A673 (cell line): ENCODE measurements around the gene BANP. TPM values are rescaled to one million over a fixed set of nuclear protein-coding genes. Genes with fewer than 3 reads are reported as not detected.
A peak's percentile ranks its signal among the peaks of the same experiment; 100 is the strongest.
"Not testable (repeated sequence)": the region's sequence is repeated elsewhere in the genome, so short reads cannot be mapped to it uniquely, and the experiment has no call there.

Experiments used
- BruUV-seq: library from RNA; stranded (reverse); fragments of 400-500 nt; replicated peaks from 2 replicates; lab custom pipeline; 2021; lab: Mats Ljungman, UMichigan
- CTCF ChIA-PET: fragments of 300-600 bp; sonication (Branson Sonifier 250); formaldehyde crosslinking; loops from one replicate; lab custom pipeline; 2022; ENCODE audit warnings: antibody characterized with exemption; lab: Charles Lee
- POLR2A ChIA-PET: fragments of 300-600 bp; sonication (Branson Sonifier 250); formaldehyde crosslinking; loops from one replicate; lab custom pipeline; 2022; ENCODE audit warnings: antibody characterized with exemption; ENCODE audit not compliant: low non-redundant PET; lab: Charles Lee
- DNase-seq: peaks from one replicate; pipeline ENCODE4 v3.0.0-alpha.2; 2015; ENCODE audit warnings: low spot score
- H3K27ac ChIP-seq: fragments of 200-600 bp; sonication (generic); 2 replicates; pipeline ENCODE4 v1.5.1; 2016; ENCODE audit warnings: mixed run types, low read depth, mild to moderate bottlenecking, mixed read lengths, antibody characterized with exemption, low read length; ENCODE audit not compliant: poor library complexity, severe bottlenecking
- H3K27me3 ChIP-seq: fragments of 200-600 bp; sonication (generic); replicated peaks from 2 replicates; pipeline ENCODE4 v1.6.1; 2017; ENCODE audit warnings: mixed run types, low read depth, mild to moderate bottlenecking, mixed read lengths, antibody characterized with exemption, low read length; ENCODE audit not compliant: insufficient read depth, poor library complexity
- H3K36me3 ChIP-seq: fragments of 200-600 bp; sonication (generic); 2 replicates; pipeline ENCODE4 v1.6.1; 2016; ENCODE audit warnings: mixed run types, mild to moderate bottlenecking, mixed read lengths, antibody characterized with exemption, low read length; ENCODE audit not compliant: insufficient read depth, poor library complexity, severe bottlenecking
- H3K4me1 ChIP-seq: fragments of 200-600 bp; sonication (generic); 2 replicates; pipeline ENCODE4 v1.6.1; 2017; ENCODE audit warnings: mixed run types, mild to moderate bottlenecking, mixed read lengths, antibody characterized with exemption, low read length; ENCODE audit not compliant: insufficient read depth, poor library complexity, severe bottlenecking
- H3K4me3 ChIP-seq: fragments of 200-600 bp; sonication (generic); 2 replicates; pipeline ENCODE4 v1.5.1; 2016; ENCODE audit warnings: low read depth, mixed run types, mild to moderate bottlenecking, mixed read lengths, low read length; ENCODE audit not compliant: poor library complexity, severe bottlenecking
- H3K9me3 ChIP-seq: fragments of 200-600 bp; sonication (generic); 2 replicates; pipeline ENCODE4 v1.6.1; 2016; ENCODE audit warnings: mixed run types, low read depth, mild to moderate bottlenecking, mixed read lengths, antibody characterized with exemption, low read length; ENCODE audit not compliant: poor library complexity, severe bottlenecking
- EZH2 ChIP-seq: fragments of 200-600 bp; sonication (generic); IDR thresholded peaks from 2 replicates; pipeline ENCODE4 v1.6.1; 2017; ENCODE audit warnings: borderline replicate concordance, low read depth, mild to moderate bottlenecking, mixed read lengths, antibody characterized with exemption, low read length; ENCODE audit not compliant: poor library complexity, severe bottlenecking
- intact Hi-C: fragments of 100-400 bp; cut with micrococcal nuclease; formaldehyde crosslinking; loops from one replicate; pipeline ENCODE4 v1.10.0; 2022; ENCODE audit not compliant: unreplicated experiment
- total RNA-seq: library from RNA; stranded (reverse); gene quantifications from 2 replicates; pipeline ENCODE4 v1.2.3, GENCODE V29; 2021
- TF ChIP-seq, protein P1 (sequence below): fragments of 300-800, 200-600 bp; sonication (generic); conservative IDR thresholded peaks from 2 replicates; pipeline ENCODE4 v1.5.1; 2017; ENCODE audit warnings: low read depth, mild to moderate bottlenecking, antibody characterized with exemption, low read length, moderate library complexity, mixed read lengths

Gene BANP
- total RNA-seq, 1 experiment from 2014 or later: 44.3 TPM

DNA sequence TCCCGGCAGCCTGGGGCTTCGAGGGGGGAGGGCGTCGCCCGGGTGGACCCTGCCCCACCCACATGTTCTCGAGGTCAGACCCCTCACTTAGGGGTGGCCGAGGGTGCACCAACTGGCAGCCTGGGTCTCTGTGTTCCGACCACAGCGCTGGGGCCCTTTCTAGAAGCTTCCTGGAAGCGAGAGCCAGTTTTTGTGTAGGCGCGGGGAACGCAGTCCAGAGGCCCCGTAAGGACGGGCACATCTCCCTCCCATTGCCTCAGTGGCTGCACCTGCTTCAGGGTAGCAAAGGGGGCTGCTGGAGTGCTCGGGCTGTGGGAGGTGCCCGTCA lies 148.3 kb downstream of the BANP start:
- ChIA-PET CTCF (no interaction called here), POLR2A (no interaction called here)
- no peak overlapping the region for H3K27ac ChIP-seq
- H3K9me3 ChIP-seq: no peaks in the 10 kb centered on the region
- intact Hi-C loops: no loop called here
- peaks cover 36% of the 10 kb centered on the region for H3K27me3 ChIP-seq
- no peaks in the 10 kb centered on the region for H3K36me3 ChIP-seq
- no peaks in the 10 kb centered on the region for H3K4me1 ChIP-seq
- TF ChIP-seq, protein P1, sequence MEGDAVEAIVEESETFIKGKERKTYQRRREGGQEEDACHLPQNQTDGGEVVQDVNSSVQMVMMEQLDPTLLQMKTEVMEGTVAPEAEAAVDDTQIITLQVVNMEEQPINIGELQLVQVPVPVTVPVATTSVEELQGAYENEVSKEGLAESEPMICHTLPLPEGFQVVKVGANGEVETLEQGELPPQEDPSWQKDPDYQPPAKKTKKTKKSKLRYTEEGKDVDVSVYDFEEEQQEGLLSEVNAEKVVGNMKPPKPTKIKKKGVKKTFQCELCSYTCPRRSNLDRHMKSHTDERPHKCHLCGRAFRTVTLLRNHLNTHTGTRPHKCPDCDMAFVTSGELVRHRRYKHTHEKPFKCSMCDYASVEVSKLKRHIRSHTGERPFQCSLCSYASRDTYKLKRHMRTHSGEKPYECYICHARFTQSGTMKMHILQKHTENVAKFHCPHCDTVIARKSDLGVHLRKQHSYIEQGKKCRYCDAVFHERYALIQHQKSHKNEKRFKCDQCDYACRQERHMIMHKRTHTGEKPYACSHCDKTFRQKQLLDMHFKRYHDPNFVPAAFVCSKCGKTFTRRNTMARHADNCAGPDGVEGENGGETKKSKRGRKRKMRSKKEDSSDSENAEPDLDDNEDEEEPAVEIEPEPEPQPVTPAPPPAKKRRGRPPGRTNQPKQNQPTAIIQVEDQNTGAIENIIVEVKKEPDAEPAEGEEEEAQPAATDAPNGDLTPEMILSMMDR: no peak
- TF ChIP-seq EZH2: no peak
- H3K4me3 ChIP-seq: no peak overlapping the region
- no TSS peak for BruUV-seq
- DNase-seq: no peak

DNA sequence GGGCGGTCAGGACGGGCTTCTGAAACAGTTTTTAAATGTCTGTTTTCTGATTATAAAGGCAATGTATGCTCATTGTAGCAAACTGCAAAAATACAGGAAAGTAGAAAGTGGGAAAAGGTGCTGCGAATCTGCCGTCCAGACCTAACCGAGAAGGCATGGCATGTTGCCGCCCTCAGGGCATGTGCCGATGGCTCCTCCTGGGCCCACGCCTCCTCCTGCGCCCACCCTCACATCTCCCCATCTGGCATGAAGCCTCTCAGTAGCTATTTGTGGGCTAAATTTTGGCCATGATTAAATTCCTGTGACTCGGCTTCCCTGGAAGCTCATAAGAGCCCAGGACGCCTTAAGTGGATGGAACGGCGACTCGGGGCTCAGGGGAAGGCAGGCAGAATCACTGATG lies 148.7 kb downstream of the BANP start:
- H3K4me3 ChIP-seq: not testable (repeated sequence)

DNA sequence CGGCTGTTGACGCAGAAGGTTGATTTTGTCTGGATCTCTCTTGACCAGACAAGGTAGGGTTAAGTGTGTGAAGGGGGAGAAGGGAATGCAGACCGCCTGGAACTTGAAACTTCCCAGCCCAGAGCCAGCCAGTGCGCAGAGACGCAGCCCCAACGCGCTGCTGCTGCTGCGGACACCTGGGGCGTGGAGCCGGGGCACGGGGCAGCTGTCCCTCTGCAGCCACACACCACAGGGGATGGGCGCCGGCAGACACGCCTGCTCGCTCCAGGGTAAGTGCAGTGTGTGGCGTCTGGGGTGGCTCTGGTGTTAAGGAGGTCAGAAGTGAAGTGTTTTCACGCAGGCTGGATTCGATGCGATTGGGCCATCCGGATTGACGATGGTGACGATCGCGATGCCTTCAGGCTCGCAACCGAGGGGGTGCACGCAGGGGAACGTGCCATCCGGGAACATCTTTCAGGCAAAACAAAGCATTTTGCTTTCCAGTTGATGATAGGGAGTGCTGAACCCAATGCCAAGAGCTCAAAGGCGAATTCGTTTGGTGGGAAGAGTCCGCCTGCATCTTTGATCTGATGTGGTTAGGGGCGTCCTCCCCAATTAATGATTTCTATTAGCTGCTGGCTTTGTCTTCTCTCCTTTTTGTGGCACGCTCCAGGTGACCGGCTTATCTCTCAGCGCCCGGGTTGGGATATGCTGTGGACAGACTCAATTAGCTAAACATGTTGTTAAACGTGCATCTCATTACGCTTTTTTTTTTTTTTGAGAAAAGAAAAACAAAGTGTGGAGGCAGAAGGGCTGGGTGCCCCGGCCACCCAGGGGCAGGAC lies 149.8 kb downstream of the BANP start:
- H3K9me3 ChIP-seq, H3K4me1 ChIP-seq, H3K27ac ChIP-seq, intact Hi-C loops, BruUV-seq, POLR2A ChIA-PET, DNase-seq, H3K4me3 ChIP-seq, CTCF ChIA-PET, H3K36me3 ChIP-seq: not testable (repeated sequence)
- TF ChIP-seq EZH2: peak; percentile 30
- peaks cover 36% of the 10 kb centered on the region for H3K27me3 ChIP-seq

More for the DNA sequence above, 148.7 kb downstream of the BANP start:
- DNase-seq, CTCF ChIA-PET, H3K36me3 ChIP-seq, POLR2A ChIA-PET, intact Hi-C loops, BruUV-seq, H3K9me3 ChIP-seq, H3K27ac ChIP-seq, H3K4me1 ChIP-seq: not testable (repeated sequence)
- H3K27me3 ChIP-seq: peaks cover 36% of the 10 kb centered on the region

DNA sequence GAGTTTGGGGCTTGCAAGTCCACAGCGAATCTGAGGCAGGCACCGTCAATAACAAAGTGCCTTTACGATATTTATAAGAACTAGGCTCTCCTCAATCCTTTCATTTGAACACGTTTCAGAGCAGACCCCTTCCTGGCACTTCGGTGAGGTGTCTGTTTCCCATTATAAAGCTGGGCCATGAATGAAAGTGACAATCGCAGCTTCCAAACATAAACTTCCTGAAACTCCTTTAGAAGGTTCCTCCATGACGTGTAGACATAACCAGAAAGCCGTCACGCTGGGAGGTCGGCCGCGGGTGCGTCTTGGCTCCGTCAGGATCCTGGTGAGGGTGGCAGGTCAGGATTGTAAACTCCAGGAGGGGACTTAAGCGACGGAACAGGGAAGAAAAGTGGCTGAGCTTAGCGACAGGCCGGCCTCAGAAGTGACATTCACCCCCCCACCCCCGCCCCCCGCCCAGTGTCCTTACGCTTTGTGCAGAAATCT lies 150.4 kb downstream of the BANP start:
- DNase-seq, intact Hi-C loops, H3K4me1 ChIP-seq, BruUV-seq, H3K27ac ChIP-seq, H3K9me3 ChIP-seq, POLR2A ChIA-PET, CTCF ChIA-PET, H3K4me3 ChIP-seq, H3K36me3 ChIP-seq: not testable (repeated sequence)
- peaks cover 36% of the 10 kb centered on the region for H3K27me3 ChIP-seq
